ENCODE measurements around the gene HIVEP3. TPM values are rescaled to one million over a fixed set of nuclear protein-coding genes. Genes with fewer than 3 reads are reported as not detected.
A peak's percentile ranks its signal among the peaks of the same experiment; 100 is the strongest.

The HIVEP3 gene
- total RNA-seq, 2 donors from 2014 or later = 13.3 to 25.0 TPM

- no peak overlapping the region for H3K27ac Mint-ChIP-seq
- ATAC-seq = no peak
- no peaks in the 10 kb centered on the region for H3K9me3 Mint-ChIP-seq
- DNase-seq (ENCODE audit: low spot score in 2 of 2) = no peak
- no peaks in the 10 kb centered on the region for H3K36me3 Mint-ChIP-seq
Observed at GRCh38 chr1:41874151-41874719, 44.5 kb downstream of the HIVEP3 start.

GRCh38 chr1:41872074-41872473, 46.6 kb downstream of the HIVEP3 start:
- Mint-ChIP-seq H3K36me3 (no peaks in the 10 kb centered on the region), H3K9me3 (no peaks in the 10 kb centered on the region), H3K27ac (no peak overlapping the region)
- ATAC-seq (no peak), DNase-seq (ENCODE audit: low spot score in 2 of 2) (no peak)

- ATAC-seq (peak; percentile 66 to 70), DNase-seq (ENCODE audit: low spot score in 2 of 2) (no peak)
- Mint-ChIP-seq H3K27ac (no peak overlapping the region), H3K36me3 (no peaks in the 10 kb centered on the region), H3K9me3 (no peaks in the 10 kb centered on the region)
Observed at GRCh38 chr1:41870076-41870562, 48.6 kb downstream of the HIVEP3 start.

- ATAC-seq = peak; percentile 81 to 82
- H3K9me3 Mint-ChIP-seq = no peaks in the 10 kb centered on the region
- peak overlapping the region in 1 of 2 donors; percentile 25 for H3K27ac Mint-ChIP-seq
Observed at GRCh38 chr1:41868241-41868998, 50.3 kb downstream of the HIVEP3 start.

GRCh38 chr1:41866285-41866684, 52.4 kb downstream of the HIVEP3 start:
- no peaks in the 10 kb centered on the region for H3K36me3 Mint-ChIP-seq
- no peak for DNase-seq (ENCODE audit: low spot score in 2 of 2)
- H3K9me3 Mint-ChIP-seq = no peaks in the 10 kb centered on the region
- ATAC-seq = no peak
- no peak overlapping the region for H3K27ac Mint-ChIP-seq

More at GRCh38 chr1:41868241-41868998, 50.3 kb downstream of the HIVEP3 start:
- no peaks in the 10 kb centered on the region for H3K36me3 Mint-ChIP-seq
- no peak for DNase-seq (ENCODE audit: low spot score in 2 of 2)

- ATAC-seq = no peak
Observed at GRCh38 chr1:41864471-41865040, 54.2 kb downstream of the HIVEP3 start.

GRCh38 chr1:41863718-41864117, 55.0 kb downstream of the HIVEP3 start:
- ATAC-seq (no peak), DNase-seq (ENCODE audit: low spot score in 2 of 2) (no peak)
- H3K36me3 Mint-ChIP-seq = no peaks in the 10 kb centered on the region
- H3K9me3 Mint-ChIP-seq = peaks cover 0 to under 1% of the 10 kb centered on the region in 2 donors
- H3K27ac Mint-ChIP-seq = no peak overlapping the region

More at GRCh38 chr1:41864471-41865040, 54.2 kb downstream of the HIVEP3 start:
- DNase-seq (ENCODE audit: low spot score in 2 of 2) = no peak
- Mint-ChIP-seq H3K9me3 (no peaks in the 10 kb centered on the region), H3K36me3 (no peaks in the 10 kb centered on the region), H3K27ac (no peak overlapping the region)

GRCh38 chr1:41862384-41863221, 56.1 kb downstream of the HIVEP3 start:
- peak; percentile 95 to 98 for ATAC-seq
- DNase-seq (ENCODE audit: low spot score in 2 of 2) = peak; percentile 58 to 72
- H3K36me3 Mint-ChIP-seq = no peaks in the 10 kb centered on the region
- H3K9me3 Mint-ChIP-seq = peaks cover 0 to 5% of the 10 kb centered on the region in 2 donors
- H3K27ac Mint-ChIP-seq = peak overlapping the region; percentile 81 to 83

GRCh38 chr1:41861535-41862383, 57.0 kb downstream of the HIVEP3 start:
- ATAC-seq = no peak
- H3K36me3 Mint-ChIP-seq = no peaks in the 10 kb centered on the region
- peak overlapping the region; percentile 81 to 83 for H3K27ac Mint-ChIP-seq
- peaks cover 0 to 5% of the 10 kb centered on the region in 2 donors for H3K9me3 Mint-ChIP-seq
- no peak for DNase-seq (ENCODE audit: low spot score in 2 of 2)

GRCh38 chr1:41860771-41861170, 58.0 kb downstream of the HIVEP3 start:
- H3K9me3 Mint-ChIP-seq = peaks cover 0 to 5% of the 10 kb centered on the region in 2 donors
- H3K27ac Mint-ChIP-seq = no peak overlapping the region
- H3K36me3 Mint-ChIP-seq = peaks cover 4 to 5% of the 10 kb centered on the region in 2 donors
- DNase-seq (ENCODE audit: low spot score in 2 of 2) = no peak
- no peak for ATAC-seq

- peaks cover 0 to 10% of the 10 kb centered on the region in 2 donors for H3K9me3 Mint-ChIP-seq
- H3K27ac Mint-ChIP-seq = no peak overlapping the region
- peaks cover 7 to 11% of the 10 kb centered on the region in 2 donors for H3K36me3 Mint-ChIP-seq
- ATAC-seq = no peak
- no peak for DNase-seq (ENCODE audit: low spot score in 2 of 2)
Observed at GRCh38 chr1:41860214-41860613, 58.5 kb downstream of the HIVEP3 start.

GRCh38 chr1:41859686-41860085, 59.0 kb downstream of the HIVEP3 start:
- no peak overlapping the region for H3K27ac Mint-ChIP-seq
- ATAC-seq (no peak), DNase-seq (ENCODE audit: low spot score in 2 of 2) (no peak)
- peaks cover 7 to 12% of the 10 kb centered on the region in 2 donors for H3K36me3 Mint-ChIP-seq
- H3K9me3 Mint-ChIP-seq = peaks cover 0 to 10% of the 10 kb centered on the region in 2 donors

- Mint-ChIP-seq H3K27ac (peak overlapping the region in 1 of 2 donors; percentile 48), H3K9me3 (peaks cover 0 to 18% of the 10 kb centered on the region in 2 donors), H3K36me3 (peaks cover 11 to 12% of the 10 kb centered on the region in 2 donors)
- no peak for DNase-seq (ENCODE audit: low spot score in 2 of 2)
- no peak for ATAC-seq
Observed at GRCh38 chr1:41856944-41857285, 61.8 kb downstream of the HIVEP3 start.

GRCh38 chr1:41856151-41856943, 62.4 kb downstream of the HIVEP3 start:
- Mint-ChIP-seq H3K27ac (no peak overlapping the region), H3K9me3 (peaks cover 0 to 18% of the 10 kb centered on the region in 2 donors), H3K36me3 (peaks cover 11 to 12% of the 10 kb centered on the region in 2 donors)
- no peak for DNase-seq (ENCODE audit: low spot score in 2 of 2)
- ATAC-seq = no peak

GRCh38 chr1:41855713-41856112, 63.0 kb downstream of the HIVEP3 start:
- Mint-ChIP-seq H3K27ac (no peak overlapping the region), H3K9me3 (peaks cover 0 to 18% of the 10 kb centered on the region in 2 donors), H3K36me3 (peaks cover 11 to 12% of the 10 kb centered on the region in 2 donors)
- DNase-seq (ENCODE audit: low spot score in 2 of 2) (no peak), ATAC-seq (peak in 1 of 2 donors; percentile 40)
